ENCODE measurements around the gene ZNF319. TPM values are rescaled to one million over a fixed set of nuclear protein-coding genes. Genes with fewer than 3 reads are reported as not detected.

Gene ZNF319
- total RNA-seq, 1 donor from 2014 or later, result 14.9 TPM

GRCh38 chr16:58000706-58001676, 519 bp upstream of the ZNF319 start, which contains the start of gene USB1:
USB1 (plus strand) TSS chr16:58001407; CDS start chr16:58001484, 77 bp downstream.
- no peaks in the 10 kb centered on the region for H3K9me3 Mint-ChIP-seq (ENCODE audit: low read depth)
- peak within 1 kb of the TSS; percentile 92 for H3K27ac Mint-ChIP-seq
- no peaks in the 10 kb centered on the region for H3K27me3 Mint-ChIP-seq
- peak within 1 kb of the TSS; percentile 87 for H3K4me3 Mint-ChIP-seq (ENCODE audit: low read depth)
- peak; percentile 85 for DNase-seq (ENCODE audit: low spot score, unreplicated experiment)
- TF ChIP-seq CTCF (IDR thresholded peaks at IDR 0.05; ENCODE audit: unreplicated experiment), result peak; percentile 82
- peaks cover 11% of the 10 kb centered on the region for H3K4me1 Mint-ChIP-seq (ENCODE audit: low read depth)
- H3K36me3 Mint-ChIP-seq (ENCODE audit: insufficient read depth), result peaks cover 14% of the 10 kb centered on the region

- Mint-ChIP-seq H3K27me3 (no peaks in the 10 kb centered on the region), H3K9me3 (ENCODE audit: low read depth) (no peaks in the 10 kb centered on the region), H3K4me3 (ENCODE audit: low read depth) (peak overlapping the region; percentile 75), H3K4me1 (ENCODE audit: low read depth) (peaks cover 11% of the 10 kb centered on the region), H3K36me3 (ENCODE audit: insufficient read depth) (peaks cover 14% of the 10 kb centered on the region), H3K27ac (peak overlapping the region; percentile 53)
- no peak for DNase-seq (ENCODE audit: low spot score, unreplicated experiment)
- no peak for TF ChIP-seq CTCF (IDR thresholded peaks at IDR 0.05; ENCODE audit: unreplicated experiment)
Measured at GRCh38 chr16:57999366-57999970, 1.0 kb downstream of the ZNF319 start.

GRCh38 chr16:57998992-57999365, 1.5 kb downstream of the ZNF319 start:
- Mint-ChIP-seq H3K27ac (peak overlapping the region; percentile 53), H3K36me3 (ENCODE audit: insufficient read depth) (peaks cover 12% of the 10 kb centered on the region), H3K4me1 (ENCODE audit: low read depth) (peaks cover 11% of the 10 kb centered on the region), H3K9me3 (ENCODE audit: low read depth) (no peaks in the 10 kb centered on the region), H3K4me3 (ENCODE audit: low read depth) (peak overlapping the region; percentile 75), H3K27me3 (no peaks in the 10 kb centered on the region)
- no peak for TF ChIP-seq CTCF (IDR thresholded peaks at IDR 0.05; ENCODE audit: unreplicated experiment)
- DNase-seq (ENCODE audit: low spot score, unreplicated experiment), result no peak

DNA sequence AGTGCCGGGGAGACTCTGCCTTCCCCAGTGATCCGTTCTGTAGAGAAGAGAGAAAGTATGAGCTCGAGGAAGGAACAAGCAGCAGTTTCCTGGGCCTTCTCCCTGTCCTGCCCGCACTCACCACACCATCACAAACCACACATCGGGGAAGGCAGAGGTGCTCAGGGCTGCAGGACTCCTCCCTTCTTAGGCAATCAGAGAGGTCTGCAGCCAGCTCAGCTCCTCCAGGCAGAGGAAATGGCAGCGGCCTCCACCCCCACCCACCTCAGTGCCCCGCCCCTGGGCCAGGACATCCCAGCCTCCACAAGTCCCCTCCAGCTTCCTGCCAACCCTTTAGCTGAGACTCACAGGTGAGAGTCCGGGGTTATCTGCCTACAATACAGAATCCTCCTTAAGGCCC, 2.0 kb downstream of the ZNF319 start:
- TF ChIP-seq CTCF (IDR thresholded peaks at IDR 0.05; ENCODE audit: unreplicated experiment), result no peak
- Mint-ChIP-seq H3K36me3 (ENCODE audit: insufficient read depth) (peaks cover 12% of the 10 kb centered on the region), H3K4me1 (ENCODE audit: low read depth) (peaks cover 11% of the 10 kb centered on the region), H3K4me3 (ENCODE audit: low read depth) (peak overlapping the region; percentile 75), H3K27me3 (no peaks in the 10 kb centered on the region), H3K9me3 (ENCODE audit: low read depth) (no peaks in the 10 kb centered on the region), H3K27ac (no peak overlapping the region)
- DNase-seq (ENCODE audit: low spot score, unreplicated experiment), result no peak

DNA sequence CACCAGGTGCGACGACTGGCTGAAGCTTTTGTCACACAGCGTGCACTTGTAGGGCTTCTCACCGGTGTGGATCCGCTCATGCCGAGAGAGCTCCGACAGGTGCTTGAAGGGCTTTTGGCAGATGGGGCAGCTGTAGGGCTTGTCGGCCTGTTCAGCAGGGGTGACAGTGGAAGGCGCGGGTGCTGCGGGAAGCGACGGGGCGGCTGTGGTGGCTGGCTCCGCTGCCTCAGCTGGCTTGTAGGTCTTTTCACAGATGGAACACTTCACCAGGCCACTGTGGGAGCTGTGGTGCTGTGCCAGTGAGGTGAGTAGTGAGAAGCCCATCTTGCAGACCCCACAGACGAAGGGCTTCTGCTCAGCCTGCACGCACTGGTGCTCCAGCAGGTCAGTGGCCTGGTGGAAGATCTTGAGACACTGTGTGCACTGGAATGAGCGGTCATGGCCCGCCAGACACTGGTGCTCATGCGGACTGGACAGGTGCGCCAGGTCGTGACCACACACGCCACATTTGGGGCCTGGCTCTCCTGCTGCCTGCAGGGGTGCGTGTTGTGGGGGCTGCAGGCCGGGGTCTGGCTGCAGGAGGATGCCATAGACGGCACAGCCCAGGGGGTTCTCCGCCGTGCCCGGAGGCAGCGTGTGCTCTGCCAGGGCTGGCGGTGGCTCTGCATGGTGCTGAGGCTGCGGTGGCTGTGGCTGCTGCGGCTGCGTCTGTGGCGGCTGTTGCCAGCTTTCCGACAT, 2.8 kb downstream of the ZNF319 start:
- no peaks in the 10 kb centered on the region for H3K9me3 Mint-ChIP-seq (ENCODE audit: low read depth)
- no peak overlapping the region for H3K4me3 Mint-ChIP-seq (ENCODE audit: low read depth)
- H3K27me3 Mint-ChIP-seq, result no peaks in the 10 kb centered on the region

More for the DNA sequence above, 2.8 kb downstream of the ZNF319 start:
- Mint-ChIP-seq H3K4me1 (ENCODE audit: low read depth) (peaks cover 11% of the 10 kb centered on the region), H3K27ac (no peak overlapping the region), H3K36me3 (ENCODE audit: insufficient read depth) (peaks cover 12% of the 10 kb centered on the region)
- no peak for DNase-seq (ENCODE audit: low spot score, unreplicated experiment)
- TF ChIP-seq CTCF (IDR thresholded peaks at IDR 0.05; ENCODE audit: unreplicated experiment), result no peak
